HG03097 (cell line): ENCODE data around the gene NCF2.

Experiments
- ATAC-seq: cut with Tn5 transposase; IDR thresholded peaks from one replicate; pipeline ENCODE4 v1.9.1; 2021; ENCODE audit not compliant: unreplicated experiment, low FRiP score

Gene NCF2

DNA sequence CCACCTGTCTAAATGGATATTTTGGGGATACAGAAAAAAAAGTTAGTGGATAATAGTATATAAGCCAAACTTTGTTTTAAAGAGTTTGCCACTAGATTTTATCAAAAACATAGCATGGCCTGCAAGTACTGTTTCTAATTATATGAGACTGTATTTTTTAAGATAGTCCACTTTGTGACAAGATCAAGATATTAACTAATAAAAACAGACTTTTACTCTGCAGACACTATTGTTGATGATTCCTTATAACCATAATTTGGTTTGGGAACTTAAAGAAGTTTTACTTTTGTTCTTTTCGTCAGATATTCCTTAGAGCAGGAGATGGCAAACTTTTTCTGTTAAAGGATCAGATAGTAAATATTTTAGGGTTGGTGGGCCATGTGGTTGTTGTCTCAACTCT is 81.6 kb downstream of the NCF2 start:
- no peak for ATAC-seq

DNA sequence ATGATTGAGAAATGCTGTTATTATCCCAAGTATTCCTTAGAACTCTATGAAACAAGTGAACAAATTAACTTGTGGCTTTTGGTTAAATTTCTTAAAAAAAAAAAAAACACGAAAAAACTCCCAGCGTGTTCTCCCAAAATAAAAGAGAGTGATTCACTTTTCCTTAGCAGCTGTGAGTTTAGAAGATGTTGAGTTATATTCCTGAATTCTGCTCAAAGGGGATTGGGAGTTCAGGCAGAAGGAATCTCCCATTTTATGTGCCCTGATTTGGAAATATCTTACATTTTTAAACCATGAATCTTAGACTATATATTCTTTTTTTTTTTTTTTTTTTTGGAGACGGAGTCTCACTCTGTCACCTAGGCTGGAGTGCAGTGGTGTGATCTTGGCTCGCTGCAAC is 83.7 kb downstream of the NCF2 start:
- no peak for ATAC-seq
